ENCODE results near the gene KCNT2. TPM values are rescaled to one million over a fixed set of nuclear protein-coding genes. Genes with fewer than 3 reads are reported as not detected.

KCNT2 gene
- polyA plus RNA-seq, 1 donor from 2014 or later = 21.4 TPM

- Histone ChIP-seq H3F3A (ENCODE audit: insufficient read depth, low read length, poor library complexity, severe bottlenecking) (no peaks in the 10 kb centered on the region), H3K79me2 (replicated peaks; ENCODE audit: insufficient read depth, low read length) (no peaks in the 10 kb centered on the region), H3K27me3 (ENCODE audit: insufficient read depth, low read depth, low read length) (no peaks in the 10 kb centered on the region), H3K9me2 (ENCODE audit: insufficient read depth, low read length) (no peaks in the 10 kb centered on the region), H3K9ac (ENCODE audit: low read length) (no peak overlapping the region), H2AFZ (ENCODE audit: low read depth, low read length) (no peak overlapping the region), H3K27ac (ENCODE audit: low read length) (no peak overlapping the region), H3K4me3 (ENCODE audit: low read length) (no peak overlapping the region), H3K36me3 (ENCODE audit: insufficient read depth, low read length) (no peaks in the 10 kb centered on the region), H4K20me1 (ENCODE audit: insufficient read depth) (no peaks in the 10 kb centered on the region), H3K9me3 (ENCODE audit: low read length) (no peaks in the 10 kb centered on the region), H3K4me2 (ENCODE audit: low read length) (no peak overlapping the region)
- TF ChIP-seq RAD21 (conservative IDR thresholded peaks at IDR 0.05) = no peak
Observed at GRCh38 chr1:196377811-196378210, 230.4 kb downstream of the KCNT2 start.

GRCh38 chr1:196376630-196377328 is 231.5 kb downstream of the KCNT2 start:
- no peak for TF ChIP-seq SMC3 (conservative IDR thresholded peaks at IDR 0.05; ENCODE audit: poor library complexity)
- TF ChIP-seq EP300 (conservative IDR thresholded peaks at IDR 0.05; ENCODE audit: poor library complexity, severe bottlenecking) = no peak
- no peak for TF ChIP-seq TAF1 (IDR thresholded peaks at IDR 0.05; ENCODE audit: low read depth)
- TF ChIP-seq POLR2AphosphoS5 (IDR thresholded peaks at IDR 0.05) = no peak
- no peak for TF ChIP-seq REST (IDR thresholded peaks at IDR 0.05; ENCODE audit: borderline replicate concordance)
- H3K9me2 ChIP-seq (ENCODE audit: insufficient read depth, low read length) = no peaks in the 10 kb centered on the region
- no peak overlapping the region for H3K9ac ChIP-seq (ENCODE audit: low read length)

GRCh38 chr1:196373798-196374197 is 234.4 kb downstream of the KCNT2 start:
- no peak overlapping the region for H3K4me3 ChIP-seq (ENCODE audit: low read length)
- no peaks in the 10 kb centered on the region for H3K9me2 ChIP-seq (ENCODE audit: insufficient read depth, low read length)
- H3K27me3 ChIP-seq (ENCODE audit: insufficient read depth, low read depth, low read length) = no peaks in the 10 kb centered on the region
- H3K4me2 ChIP-seq (ENCODE audit: low read length) = no peak overlapping the region
- no peak overlapping the region for H3K9ac ChIP-seq (ENCODE audit: low read length)
- H3K9me3 ChIP-seq (ENCODE audit: low read length) = no peaks in the 10 kb centered on the region
- no peaks in the 10 kb centered on the region for H3F3A ChIP-seq (ENCODE audit: insufficient read depth, low read length, poor library complexity, severe bottlenecking)
- no peaks in the 10 kb centered on the region for H3K79me2 ChIP-seq (replicated peaks; ENCODE audit: insufficient read depth, low read length)
- TF ChIP-seq TAF1 (IDR thresholded peaks at IDR 0.05; ENCODE audit: low read depth) = no peak
- H4K20me1 ChIP-seq (ENCODE audit: insufficient read depth) = no peaks in the 10 kb centered on the region
- no peak overlapping the region for H2AFZ ChIP-seq (ENCODE audit: low read depth, low read length)
- no peak overlapping the region for H3K27ac ChIP-seq (ENCODE audit: low read length)
- no peaks in the 10 kb centered on the region for H3K36me3 ChIP-seq (ENCODE audit: insufficient read depth, low read length)

More at GRCh38 chr1:196376630-196377328, 231.5 kb downstream of the KCNT2 start:
- Histone ChIP-seq H4K20me1 (ENCODE audit: insufficient read depth) (no peaks in the 10 kb centered on the region), H3K4me2 (ENCODE audit: low read length) (no peak overlapping the region), H3K9me3 (ENCODE audit: low read length) (no peaks in the 10 kb centered on the region), H2AFZ (ENCODE audit: low read depth, low read length) (no peak overlapping the region), H3F3A (ENCODE audit: insufficient read depth, low read length, poor library complexity, severe bottlenecking) (no peaks in the 10 kb centered on the region), H3K27me3 (ENCODE audit: insufficient read depth, low read depth, low read length) (no peaks in the 10 kb centered on the region), H3K27ac (ENCODE audit: low read length) (no peak overlapping the region), H3K4me3 (ENCODE audit: low read length) (no peak overlapping the region), H3K36me3 (ENCODE audit: insufficient read depth, low read length) (no peaks in the 10 kb centered on the region), H3K79me2 (replicated peaks; ENCODE audit: insufficient read depth, low read length) (no peaks in the 10 kb centered on the region)

Measured in neural cell (in vitro differentiated cells).